HG02588 (cell line): ENCODE results near the gene SULT1E1.

ENCODE experiments used
- ATAC-seq: cut with Tn5 transposase; IDR thresholded peaks from one replicate; pipeline ENCODE4 v1.9.1; 2021; ENCODE audit warnings: mild to moderate bottlenecking, moderate library complexity; ENCODE audit not compliant: unreplicated experiment

The SULT1E1 gene

DNA sequence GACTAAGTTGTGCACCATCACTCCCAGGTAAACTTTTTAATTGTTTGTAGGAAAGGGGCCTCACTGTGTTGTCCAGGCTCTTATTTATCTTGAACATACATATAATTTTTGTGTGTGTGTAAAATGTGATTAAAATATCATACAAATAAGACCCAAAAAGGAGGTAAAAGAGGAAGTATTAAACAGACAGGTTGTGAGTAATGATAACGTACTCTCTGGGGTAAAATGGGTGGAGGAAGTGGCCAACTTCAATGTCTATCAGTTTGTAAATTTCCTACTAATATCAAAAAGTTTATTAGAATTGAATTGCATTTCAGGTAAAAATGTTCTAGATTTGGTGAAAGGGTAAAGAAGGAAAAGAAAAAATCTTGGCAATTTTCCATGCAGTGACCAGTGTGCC lies 48.8 kb downstream of the SULT1E1 start:
- no peak for ATAC-seq

DNA sequence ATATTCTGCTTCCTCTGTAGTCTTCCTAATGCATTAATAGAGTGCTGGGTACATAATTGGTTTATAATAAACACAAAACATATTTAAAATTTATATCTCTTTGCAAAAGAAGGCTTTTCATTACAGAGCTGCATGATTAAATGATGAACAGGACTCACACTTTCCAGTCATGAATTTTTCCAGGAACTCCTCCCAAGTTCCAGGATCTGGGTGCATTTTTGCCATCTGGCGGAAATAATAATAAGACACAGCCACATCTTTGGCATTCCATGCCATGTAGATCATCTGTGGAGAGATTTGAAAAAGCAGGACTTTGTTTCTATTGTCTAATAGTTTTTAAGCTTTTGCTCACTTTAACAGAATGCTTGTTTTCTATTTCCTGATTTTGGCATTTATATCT lies 59.3 kb downstream of the SULT1E1 start:
- no peak for ATAC-seq

DNA sequence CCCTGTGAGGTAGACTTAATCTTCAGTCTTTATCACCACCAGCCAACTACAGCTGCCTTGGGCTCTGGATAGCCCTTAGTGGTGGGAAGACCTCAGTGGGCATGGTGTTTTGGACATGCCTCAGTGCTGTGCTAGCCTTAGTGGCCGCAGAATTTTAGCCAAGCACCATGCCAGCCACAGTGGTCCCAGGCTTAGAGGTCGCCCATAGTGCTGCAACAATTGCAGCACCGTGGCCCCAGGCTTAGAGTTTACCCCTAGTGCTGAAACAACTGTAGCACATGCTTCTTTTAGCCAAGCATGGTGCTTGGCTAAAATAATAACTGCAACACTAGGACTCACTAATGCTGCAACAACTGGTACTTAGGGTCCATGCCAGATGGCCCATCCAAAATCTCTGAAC lies 60.6 kb downstream of the SULT1E1 start:
- ATAC-seq: no peak

DNA sequence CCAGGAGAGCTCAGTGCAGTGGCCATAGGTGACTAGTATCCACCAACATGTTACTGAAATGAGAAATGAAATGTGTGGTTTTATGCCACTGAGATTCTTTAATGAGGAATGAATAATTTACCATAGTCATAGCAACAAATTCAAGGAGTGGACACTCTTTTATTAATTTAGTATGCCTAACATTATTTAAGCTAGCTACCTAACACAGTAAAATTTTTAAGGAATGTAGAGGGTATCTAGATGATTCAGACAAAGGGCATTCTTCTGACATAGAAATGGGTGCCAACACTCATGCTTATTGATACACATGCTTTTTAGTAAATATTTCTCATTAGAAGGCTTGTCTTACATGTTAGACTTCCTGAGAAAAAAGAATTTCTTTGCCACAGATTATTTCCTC lies 66.2 kb downstream of the SULT1E1 start:
- no peak for ATAC-seq
